PC-9 (cell line): Measurements from ENCODE around the gene TUSC2.

Experiments used
- EZH2 ChIP-seq: fragments of 200-600 bp; sonication (generic); IDR thresholded peaks from 2 replicates; pipeline ENCODE4 v1.8.0; 2017; ENCODE audit warnings: antibody characterized with exemption, low read depth
- TF ChIP-seq, protein P1 (sequence below): fragments of 200-600 bp; sonication (generic); conservative IDR thresholded peaks from 2 replicates; pipeline ENCODE4 v1.6.1; 2017; ENCODE audit warnings: mixed run types, antibody characterized with exemption, mild to moderate bottlenecking, moderate library complexity

DNA sequence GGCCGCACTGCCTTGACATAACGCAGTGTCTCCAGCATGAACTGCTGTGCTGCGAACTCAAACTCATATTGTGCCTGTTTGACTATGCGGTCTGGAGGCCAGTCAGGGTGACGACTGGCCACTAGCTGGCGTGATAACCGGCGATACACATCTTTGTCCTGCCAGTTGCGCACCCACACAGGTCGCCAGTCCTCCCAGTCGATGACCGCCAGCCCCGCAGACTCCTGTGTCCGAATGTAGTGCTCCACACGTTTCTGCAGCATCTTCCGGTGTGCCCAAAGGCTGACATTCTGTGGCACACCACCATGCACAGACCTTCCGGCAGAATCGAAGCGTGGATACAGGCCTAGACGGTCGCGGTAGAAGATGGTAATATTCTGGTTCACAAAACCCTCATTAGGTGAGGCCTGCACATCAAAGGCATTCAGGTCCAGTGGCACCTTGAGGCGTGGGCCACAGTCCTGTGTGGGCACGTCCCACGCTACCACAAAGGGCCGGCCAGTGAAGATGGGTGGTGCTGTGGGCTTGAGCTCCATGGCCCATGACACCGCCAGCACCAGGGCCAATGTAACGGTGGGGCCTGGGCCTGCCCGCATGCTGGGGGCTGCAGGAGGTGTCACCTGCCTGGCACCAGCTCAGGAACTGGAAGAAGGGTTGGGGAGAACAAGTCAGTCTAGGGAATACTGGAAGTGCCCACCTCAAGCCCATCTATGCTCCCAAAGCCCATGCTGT is 8.0 kb downstream of the TUSC2 start:
- TF ChIP-seq, protein P1, sequence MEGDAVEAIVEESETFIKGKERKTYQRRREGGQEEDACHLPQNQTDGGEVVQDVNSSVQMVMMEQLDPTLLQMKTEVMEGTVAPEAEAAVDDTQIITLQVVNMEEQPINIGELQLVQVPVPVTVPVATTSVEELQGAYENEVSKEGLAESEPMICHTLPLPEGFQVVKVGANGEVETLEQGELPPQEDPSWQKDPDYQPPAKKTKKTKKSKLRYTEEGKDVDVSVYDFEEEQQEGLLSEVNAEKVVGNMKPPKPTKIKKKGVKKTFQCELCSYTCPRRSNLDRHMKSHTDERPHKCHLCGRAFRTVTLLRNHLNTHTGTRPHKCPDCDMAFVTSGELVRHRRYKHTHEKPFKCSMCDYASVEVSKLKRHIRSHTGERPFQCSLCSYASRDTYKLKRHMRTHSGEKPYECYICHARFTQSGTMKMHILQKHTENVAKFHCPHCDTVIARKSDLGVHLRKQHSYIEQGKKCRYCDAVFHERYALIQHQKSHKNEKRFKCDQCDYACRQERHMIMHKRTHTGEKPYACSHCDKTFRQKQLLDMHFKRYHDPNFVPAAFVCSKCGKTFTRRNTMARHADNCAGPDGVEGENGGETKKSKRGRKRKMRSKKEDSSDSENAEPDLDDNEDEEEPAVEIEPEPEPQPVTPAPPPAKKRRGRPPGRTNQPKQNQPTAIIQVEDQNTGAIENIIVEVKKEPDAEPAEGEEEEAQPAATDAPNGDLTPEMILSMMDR: no peak
- TF ChIP-seq EZH2: no peak
